ENCODE data around the gene CHD3. TPM values are rescaled to one million over a fixed set of nuclear protein-coding genes. Genes with fewer than 3 reads are reported as not detected.

Gene CHD3
- total RNA-seq, 4 donors from 2014 or later: 5.4 to 7.7 (median 6.0) TPM

GRCh38 chr17:7894866-7895265 lies 6.3 kb downstream of the CHD3 start:
- H3K27me3 ChIP-seq: no peaks in the 10 kb centered on the region
- intact Hi-C loops (cut with DNase I; ENCODE audit: low total_unique reads) (loop anchor here (10.0 kb wide), 1 partner anchor 150 kb away; no protein-coding TSS in a partner anchor), in situ Hi-C loops (cut with MboI; ENCODE audit: low sequenced_read_pairs in 4 of 4) (loop anchor here in 1 of 4 donors (25.0 kb wide), 1 partner anchor 158 kb away; no protein-coding TSS in a partner anchor)
- no peaks in the 10 kb centered on the region for H3K9me3 ChIP-seq
- DNase-seq: no peak
- no peak overlapping the region for H3K27ac ChIP-seq
- peaks cover 4 to 10% of the 10 kb centered on the region in 2 donors for H3K4me1 ChIP-seq
- no peak overlapping the region for H3K4me3 ChIP-seq
- TF ChIP-seq POLR2A (IDR thresholded peaks at IDR 0.05) (no peak), CTCF (IDR thresholded peaks at IDR 0.05 in 4 of 5, conservative IDR thresholded peaks at IDR 0.05 in 1 of 5) (no peak)
- no peak for ATAC-seq
- H3K36me3 ChIP-seq: peaks cover 0 to 4% of the 10 kb centered on the region in 2 donors

- peaks cover 0 to 4% of the 10 kb centered on the region in 2 donors for H3K36me3 ChIP-seq
Measured at GRCh38 chr17:7897090-7897489, 8.5 kb downstream of the CHD3 start.

GRCh38 chr17:7897773-7898172 lies 9.2 kb downstream of the CHD3 start:
- Histone ChIP-seq H3K27me3 (no peaks in the 10 kb centered on the region), H3K4me1 (peaks cover 0 to 5% of the 10 kb centered on the region in 2 donors), H3K9me3 (no peaks in the 10 kb centered on the region), H3K4me3 (no peak overlapping the region), H3K27ac (no peak overlapping the region), H3K36me3 (peaks cover 0 to 4% of the 10 kb centered on the region in 2 donors)
- in situ Hi-C loops (cut with MboI; ENCODE audit: low sequenced_read_pairs in 4 of 4) (loop anchor here in 1 of 4 donors (25.0 kb wide), 1 partner anchor 160 kb away; no protein-coding TSS in a partner anchor), intact Hi-C loops (cut with DNase I; ENCODE audit: low total_unique reads) (loop anchor here (2.0 to 10.0 kb wide), 2 partner anchors 35 to 153 kb away; no protein-coding TSS in a partner anchor)
- no peak for TF ChIP-seq POLR2A (IDR thresholded peaks at IDR 0.05)
- peak; percentile 28 to 51 (median 43) for TF ChIP-seq CTCF (IDR thresholded peaks at IDR 0.05 in 4 of 5, conservative IDR thresholded peaks at IDR 0.05 in 1 of 5)
- no peak for DNase-seq
- peak; percentile 59 to 68 for ATAC-seq

More at GRCh38 chr17:7897090-7897489, 8.5 kb downstream of the CHD3 start:
- in situ Hi-C loops (cut with MboI; ENCODE audit: low sequenced_read_pairs in 4 of 4): loop anchor here in 1 of 4 donors (25.0 kb wide), 1 partner anchor 160 kb away; no protein-coding TSS in a partner anchor
- Histone ChIP-seq H3K27ac (no peak overlapping the region), H3K9me3 (no peaks in the 10 kb centered on the region), H3K4me3 (no peak overlapping the region), H3K4me1 (peaks cover 0 to 5% of the 10 kb centered on the region in 2 donors), H3K27me3 (no peaks in the 10 kb centered on the region)
- TF ChIP-seq CTCF (IDR thresholded peaks at IDR 0.05 in 4 of 5, conservative IDR thresholded peaks at IDR 0.05 in 1 of 5) (no peak), POLR2A (IDR thresholded peaks at IDR 0.05) (no peak)
- ATAC-seq (no peak), DNase-seq (no peak)
- intact Hi-C loops (cut with DNase I; ENCODE audit: low total_unique reads): loop anchor here (10.0 kb wide), 1 partner anchor 152 kb away; no protein-coding TSS in a partner anchor

- no peak for DNase-seq
- no peak overlapping the region for H3K27ac ChIP-seq
- H3K27me3 ChIP-seq: no peaks in the 10 kb centered on the region
- no peak overlapping the region for H3K4me3 ChIP-seq
- no peak for ATAC-seq
- no peaks in the 10 kb centered on the region for H3K4me1 ChIP-seq
- H3K36me3 ChIP-seq: peaks cover 0 to 23% of the 10 kb centered on the region in 2 donors
- intact Hi-C loops (cut with DNase I; ENCODE audit: low total_unique reads) (no loop called here), in situ Hi-C loops (cut with MboI; ENCODE audit: low sequenced_read_pairs in 4 of 4) (no loop called here)
- no peaks in the 10 kb centered on the region for H3K9me3 ChIP-seq
- TF ChIP-seq POLR2A (IDR thresholded peaks at IDR 0.05) (no peak), CTCF (IDR thresholded peaks at IDR 0.05 in 4 of 5, conservative IDR thresholded peaks at IDR 0.05 in 1 of 5) (no peak)
Measured at GRCh38 chr17:7903154-7904103, 14.8 kb downstream of the CHD3 start.
